GM21423 (cell line): ENCODE results near the gene BPGM.

ENCODE experiments used
- ATAC-seq: cut with Tn5 transposase; IDR thresholded peaks from one replicate; pipeline ENCODE4 v1.9.1; 2021; ENCODE audit warnings: mild to moderate bottlenecking, moderate library complexity; ENCODE audit not compliant: unreplicated experiment

BPGM gene

GRCh38 chr7:134718211-134718875 is 71.7 kb downstream of the BPGM start:
- no peak for ATAC-seq

DNA sequence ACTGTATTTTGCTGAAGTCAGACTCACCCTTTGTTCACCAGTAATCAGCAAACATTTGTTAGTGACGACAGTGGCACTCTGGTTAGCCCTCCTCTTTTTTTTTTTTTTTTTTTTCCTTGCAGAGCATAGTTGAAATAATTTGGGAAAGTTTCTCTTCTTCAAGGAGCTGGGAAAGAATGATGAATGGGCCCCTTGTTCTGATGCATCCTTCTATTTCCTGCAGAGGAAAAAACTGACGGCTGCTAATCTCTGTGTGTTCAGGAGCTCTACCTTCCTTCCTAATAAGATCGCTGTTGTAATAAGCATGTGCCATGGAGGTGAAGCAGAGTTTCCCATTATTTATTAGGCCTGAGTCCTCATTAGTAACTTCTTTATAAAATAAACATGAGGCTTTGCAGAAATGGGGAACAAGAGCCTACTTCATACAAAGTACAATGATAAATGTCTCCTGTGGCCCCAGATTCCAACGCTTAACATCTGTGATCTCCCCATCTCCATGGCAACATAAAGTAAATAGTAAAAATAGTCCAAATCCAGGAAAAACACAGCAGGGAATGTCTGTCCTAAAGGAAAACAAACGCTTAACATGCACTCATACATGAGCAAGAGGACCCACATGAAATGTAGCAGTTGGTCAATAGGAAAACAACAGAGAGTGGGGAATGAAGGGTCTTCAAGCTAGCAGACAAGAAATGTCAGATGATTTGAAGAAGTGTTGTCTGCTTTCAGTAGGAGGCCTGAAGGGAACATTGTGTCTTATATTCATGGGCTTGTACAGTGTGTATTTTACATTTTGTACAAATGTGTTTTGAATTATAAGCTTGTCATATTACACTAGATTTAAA is 73.7 kb downstream of the BPGM start:
- no peak for ATAC-seq

DNA sequence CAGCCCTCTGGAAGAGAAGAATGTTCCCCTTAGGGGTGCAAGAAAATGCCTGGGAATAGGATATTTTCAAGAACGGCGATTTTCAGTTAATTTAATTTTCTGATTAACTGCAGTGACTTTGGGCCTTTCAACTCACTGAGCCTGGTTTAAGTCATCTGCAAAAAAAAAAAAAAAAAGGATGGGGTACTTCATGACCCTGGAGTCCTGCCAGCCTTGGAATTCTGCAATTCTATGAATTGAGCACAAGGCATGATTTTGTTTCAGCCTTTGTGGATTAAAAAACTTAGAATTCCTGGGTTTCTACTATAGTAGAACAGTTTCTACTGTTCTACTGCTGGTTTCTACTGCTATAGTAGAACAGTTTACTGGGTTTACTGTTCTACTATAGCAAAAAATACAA is 74.5 kb downstream of the BPGM start:
- ATAC-seq: no peak

DNA sequence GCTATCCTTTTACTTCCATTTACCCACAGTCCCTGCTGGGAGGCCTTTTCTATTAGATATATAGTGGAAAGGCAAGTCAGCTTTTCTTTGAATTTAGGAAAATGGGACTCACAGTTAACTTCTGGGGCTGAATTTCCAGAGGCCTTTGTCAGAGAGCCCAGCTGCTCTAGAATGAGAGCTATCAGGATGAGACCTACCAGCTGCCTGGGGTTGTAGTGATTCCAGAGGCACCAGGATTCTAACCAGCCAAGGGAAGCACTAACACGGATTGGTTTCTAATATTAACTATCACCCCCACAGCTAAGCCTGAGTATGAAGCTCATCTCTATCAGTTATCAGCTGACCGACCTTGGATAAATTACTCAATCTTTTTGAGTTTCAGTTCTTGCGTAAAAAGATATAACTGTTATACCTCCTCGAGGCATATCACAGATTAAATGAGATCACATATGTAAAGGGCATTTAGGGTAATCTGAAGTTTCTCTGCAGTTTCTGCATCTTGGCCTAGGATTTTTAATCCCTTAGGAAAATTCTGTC is 76.2 kb downstream of the BPGM start:
- no peak for ATAC-seq

DNA sequence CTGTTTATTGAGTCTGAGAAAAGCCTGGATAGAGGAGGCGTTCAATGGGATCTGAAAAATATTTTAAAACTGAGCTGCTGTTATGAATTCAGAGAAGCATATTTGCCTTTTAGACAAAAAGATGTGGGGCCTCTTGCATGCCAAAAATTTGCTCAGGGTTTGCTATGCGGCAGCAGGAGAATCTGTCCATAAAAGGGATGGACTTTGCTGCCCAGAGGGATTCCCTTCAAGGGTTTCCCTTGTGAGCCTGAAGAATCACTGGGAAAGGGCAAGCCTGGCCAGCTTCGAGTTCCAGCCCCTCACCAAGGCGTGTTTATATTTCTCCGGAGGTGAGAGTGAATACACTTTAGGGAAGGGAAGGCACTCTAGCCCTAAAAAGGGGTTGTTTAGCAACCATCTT is 77.2 kb downstream of the BPGM start:
- no peak for ATAC-seq

GRCh38 chr7:134724606-134725005 is 78.0 kb downstream of the BPGM start:
- ATAC-seq: no peak

GRCh38 chr7:134726581-134726980 is 79.9 kb downstream of the BPGM start:
- ATAC-seq: no peak

DNA sequence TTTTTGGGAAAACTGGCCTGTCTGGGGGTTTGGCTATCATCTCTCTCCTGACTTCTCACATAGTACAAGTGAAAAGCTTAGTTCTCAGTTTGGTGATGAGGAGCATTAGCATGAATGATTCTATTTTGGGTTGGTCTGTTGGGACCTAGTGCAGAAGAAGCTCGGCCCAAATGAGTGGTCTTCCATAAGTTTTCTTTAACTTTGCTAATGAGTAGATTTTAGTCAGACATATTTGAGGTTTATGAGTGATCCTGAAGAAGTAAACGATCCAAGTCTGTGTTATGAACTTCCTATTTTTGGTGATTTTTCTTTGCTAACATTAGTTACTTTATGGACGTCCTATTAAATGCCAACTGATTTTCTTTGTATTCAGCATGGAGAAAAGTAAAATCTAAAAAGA is 81.1 kb downstream of the BPGM start:
- ATAC-seq: no peak
